NCI-H2171 treated with DMSO at 0.1 percent for 48 hours (cell line): ENCODE measurements around the gene WIPF1.
"Not testable (repeated sequence)": the region's sequence is repeated elsewhere in the genome, so short reads cannot be mapped to it uniquely, and the experiment has no call there.

Experiments used
- DNase-seq: peaks from one replicate; lab custom pipeline; 2025; lab: John Stamatoyannopoulos, UW

Gene WIPF1

GRCh38 chr2:174571669-174572323, 25.8 kb downstream of the WIPF1 start:
- DNase-seq, result no peak

GRCh38 chr2:174570318-174570958, 27.2 kb downstream of the WIPF1 start:
- DNase-seq, result no peak

DNA sequence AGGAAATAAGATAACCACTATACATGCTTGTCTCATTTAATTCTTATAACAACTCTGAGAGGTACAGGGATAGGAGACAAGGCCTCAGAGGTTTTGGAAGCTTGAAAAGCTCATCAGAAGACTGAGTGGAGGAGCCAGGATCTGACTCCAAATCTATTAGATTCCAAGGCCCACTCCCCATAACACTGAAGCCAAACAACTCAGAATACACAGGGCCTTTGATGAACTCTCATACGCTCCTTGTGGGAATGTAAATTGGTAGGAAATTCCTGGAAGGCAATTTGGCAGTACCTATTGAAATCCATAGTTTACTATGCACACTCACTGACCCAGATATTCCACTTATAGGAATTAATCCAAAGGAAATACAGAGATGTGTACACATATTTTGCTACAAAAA, 27.9 kb downstream of the WIPF1 start:
- DNase-seq, result no peak

DNA sequence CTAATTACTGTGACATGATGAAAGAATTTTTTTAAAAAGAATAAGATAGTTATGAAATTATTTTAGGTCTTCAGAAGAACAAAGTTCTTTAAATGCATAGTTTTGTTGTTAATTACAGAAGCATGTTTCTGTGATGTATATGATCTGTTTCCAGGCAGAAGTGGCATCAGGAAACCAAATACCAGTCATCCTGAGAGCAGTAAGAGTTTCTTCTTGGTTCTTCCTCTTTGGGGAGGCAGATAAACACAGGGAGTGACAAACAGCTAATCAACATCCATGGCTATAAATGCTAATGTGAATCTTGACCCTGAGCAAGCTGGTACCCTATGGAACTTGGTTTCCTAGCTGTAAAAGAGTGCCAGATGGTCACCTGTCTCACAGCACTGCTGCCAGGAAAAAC, 29.2 kb downstream of the WIPF1 start:
- peak; percentile 75 for DNase-seq

GRCh38 chr2:174566871-174567270, 30.7 kb downstream of the WIPF1 start:
- no peak for DNase-seq

GRCh38 chr2:174563530-174564282, 33.9 kb downstream of the WIPF1 start:
- DNase-seq, result peak; percentile 42

- DNase-seq, result no peak
Observed at GRCh38 chr2:174561972-174562370, 35.6 kb downstream of the WIPF1 start.

GRCh38 chr2:174561283-174561971, 36.2 kb downstream of the WIPF1 start:
- peak; percentile 29 for DNase-seq

- no peak for DNase-seq
Observed at GRCh38 chr2:174560737-174561136, 36.9 kb downstream of the WIPF1 start.

DNA sequence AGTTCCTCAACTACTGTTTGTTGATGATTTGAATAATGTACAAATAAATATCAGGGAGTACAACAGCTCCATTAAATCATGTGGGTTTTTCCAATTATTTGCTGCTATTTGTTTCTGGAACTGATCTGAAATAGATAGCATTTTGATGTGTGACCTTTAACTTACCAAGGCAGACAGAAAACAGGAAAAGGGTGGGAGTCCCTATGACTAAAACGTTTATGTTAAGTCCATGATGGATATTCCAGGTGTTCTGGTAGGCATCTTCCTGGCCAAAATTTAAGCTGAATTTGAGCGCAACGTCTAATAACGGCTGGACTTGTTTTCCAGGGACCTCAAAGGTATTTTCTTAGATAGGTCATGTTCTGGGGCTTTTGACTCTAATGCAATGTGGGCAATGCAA, 41.6 kb downstream of the WIPF1 start:
- no peak for DNase-seq

DNA sequence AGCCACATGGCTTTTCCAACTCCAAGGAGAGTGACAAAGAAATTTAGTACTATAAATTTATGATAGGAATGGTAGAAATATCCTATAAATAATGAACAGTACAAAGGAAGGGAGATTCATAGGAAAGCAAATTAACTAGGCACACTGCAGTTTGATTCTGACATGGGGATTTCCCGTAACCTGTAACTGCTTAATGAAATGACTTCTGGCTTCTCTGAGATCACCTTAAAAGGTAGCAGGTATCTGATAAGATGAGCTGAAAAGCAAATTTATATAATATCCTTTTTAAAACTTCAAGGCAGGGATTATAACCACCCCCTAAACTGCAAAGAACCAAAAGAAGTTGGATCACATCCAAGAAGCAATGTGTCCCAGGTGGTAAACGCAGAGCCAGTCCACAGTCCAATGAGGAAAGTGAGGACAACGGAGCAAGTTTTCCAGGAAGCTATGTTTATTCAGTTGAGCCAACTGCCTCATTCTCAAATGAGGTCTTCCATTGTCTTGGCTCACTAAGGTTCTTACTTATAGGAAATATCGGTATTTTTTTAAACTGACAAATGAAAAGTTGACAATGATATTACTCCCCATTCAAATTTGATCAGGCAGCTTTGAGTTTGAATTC, 43.0 kb downstream of the WIPF1 start:
- peak; percentile 17 for DNase-seq

- no peak for DNase-seq
Observed at GRCh38 chr2:174553811-174554493, 43.7 kb downstream of the WIPF1 start.

DNA sequence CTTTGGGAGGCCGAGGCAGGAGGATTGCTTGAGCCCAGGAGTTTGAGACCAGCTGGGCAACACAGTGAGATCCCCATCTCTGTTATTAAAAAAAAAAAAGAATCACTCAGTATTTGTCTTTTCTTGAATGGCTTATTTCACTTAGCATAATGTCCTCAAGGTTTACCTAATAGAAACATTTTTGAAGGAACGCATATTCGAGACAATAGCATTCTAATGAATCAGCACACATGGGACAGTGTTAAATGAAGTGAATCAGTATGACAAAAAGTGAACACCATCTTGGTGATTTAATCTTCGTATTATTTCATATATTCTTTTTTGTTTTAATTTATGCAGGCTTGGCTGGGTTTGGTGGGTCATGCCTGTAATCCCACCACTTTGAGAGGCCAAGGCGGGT, 44.7 kb downstream of the WIPF1 start:
- no peak for DNase-seq

- no peak for DNase-seq
Observed at GRCh38 chr2:174551697-174552096, 45.9 kb downstream of the WIPF1 start.

DNA sequence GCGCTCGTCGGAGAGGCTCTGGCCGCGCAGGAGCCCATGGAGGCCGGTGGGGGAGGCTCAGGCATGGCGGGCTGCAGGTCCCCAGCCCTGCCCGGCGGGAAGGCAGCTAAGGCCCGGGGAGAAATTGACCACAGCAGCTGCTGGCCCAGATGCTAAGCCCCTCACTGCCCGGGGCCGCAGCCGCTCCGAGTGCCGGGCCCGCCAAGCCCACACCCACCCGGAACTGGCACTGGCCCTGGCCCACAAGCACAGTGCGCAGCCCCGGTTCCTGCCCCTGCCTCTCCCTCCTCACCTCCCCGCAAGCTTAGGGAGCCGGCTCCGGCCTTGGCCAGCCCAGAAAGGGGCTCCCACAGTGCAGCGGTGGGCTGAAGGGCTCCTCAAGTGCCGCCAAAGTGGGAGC, 49.0 kb downstream of the WIPF1 start:
- not testable (repeated sequence) for DNase-seq

DNA sequence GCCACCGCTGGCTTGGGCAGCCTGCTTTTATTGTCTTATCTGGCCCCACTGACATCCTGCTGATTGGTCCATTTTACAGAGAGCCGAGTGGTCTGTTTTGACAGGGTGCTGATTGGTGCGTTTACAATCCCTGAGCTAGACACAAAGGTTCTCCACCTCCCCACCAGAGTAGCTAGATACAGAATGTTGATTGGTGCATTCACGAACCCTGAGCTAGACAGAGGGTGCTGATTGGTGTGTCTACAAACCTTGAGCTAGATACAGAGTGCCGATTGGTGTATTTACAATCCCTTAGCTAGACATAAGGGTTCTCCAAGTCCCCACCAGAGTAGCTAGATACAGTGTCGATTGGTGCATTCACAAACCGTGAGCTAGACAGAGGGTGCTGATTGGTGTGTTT, 49.6 kb downstream of the WIPF1 start:
- DNase-seq, result not testable (repeated sequence)

DNA sequence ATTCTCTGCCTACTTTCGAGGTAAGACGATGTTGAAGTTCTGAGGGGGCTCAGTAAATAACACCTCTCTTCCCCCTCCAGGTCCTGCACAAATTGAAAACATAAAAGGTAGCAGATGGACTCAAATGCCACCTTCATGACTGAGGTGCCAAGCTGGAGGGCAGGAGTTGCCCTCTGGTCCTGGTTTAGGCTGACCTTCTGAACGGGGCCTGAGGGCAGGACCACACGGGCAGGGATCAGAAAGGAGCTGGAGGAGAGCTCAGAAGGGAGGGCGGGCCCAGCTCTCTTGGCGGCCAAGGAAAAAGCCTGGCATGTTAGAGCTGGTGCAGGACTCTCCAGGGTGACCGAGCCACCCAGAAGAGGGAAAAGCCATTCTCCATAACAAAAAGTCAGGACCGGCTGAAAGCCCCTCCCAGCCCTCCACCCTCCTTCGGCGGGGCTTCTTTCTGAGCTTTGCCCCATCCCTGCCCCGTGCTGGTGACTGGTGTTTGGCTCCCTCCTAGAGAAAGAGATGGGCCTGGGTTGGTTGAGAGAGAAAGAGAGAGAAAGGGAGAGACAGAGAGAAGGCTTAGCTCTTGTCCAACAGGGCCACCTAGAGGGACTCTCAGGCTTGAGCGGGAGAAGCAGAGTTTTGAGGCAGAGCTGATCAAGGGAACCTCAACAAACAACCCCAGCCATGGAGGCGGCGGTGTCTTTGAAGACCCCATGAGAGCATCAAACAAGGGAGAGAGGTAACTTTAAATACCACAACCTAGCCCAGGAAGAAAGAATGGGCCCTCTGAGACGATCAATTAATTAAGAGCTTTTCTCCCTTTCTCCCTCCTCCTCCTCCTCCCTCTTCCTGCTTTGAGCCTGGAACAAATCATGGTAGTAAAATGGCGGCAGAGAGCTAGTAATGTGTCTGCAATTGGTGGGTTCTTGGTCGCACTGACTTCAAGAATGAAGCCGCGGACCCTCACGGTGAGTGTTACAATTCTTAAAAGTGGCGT, 50.8 kb downstream of the WIPF1 start:
- DNase-seq, result peak; percentile 39

DNA sequence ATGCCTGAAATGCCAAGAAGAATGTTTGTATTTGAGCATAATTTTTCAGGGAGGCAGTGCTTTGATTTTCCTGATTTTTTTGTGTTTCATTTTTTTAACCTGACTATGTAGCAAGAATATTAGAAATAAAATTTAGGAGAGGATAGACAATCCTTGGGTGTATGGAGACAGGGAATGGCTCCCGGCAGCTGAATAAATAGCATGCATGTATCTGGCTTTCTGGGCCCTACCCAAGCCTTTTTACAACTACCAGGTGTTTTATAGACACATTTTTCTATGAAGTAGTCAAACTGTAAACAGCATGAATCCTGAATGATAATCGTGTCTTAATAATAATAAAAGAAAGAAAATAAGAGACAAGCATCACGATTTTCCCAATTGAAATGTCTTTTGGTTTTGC, 52.4 kb downstream of the WIPF1 start:
- no peak for DNase-seq

GRCh38 chr2:174544802-174545201, 52.8 kb downstream of the WIPF1 start:
- no peak for DNase-seq

DNA sequence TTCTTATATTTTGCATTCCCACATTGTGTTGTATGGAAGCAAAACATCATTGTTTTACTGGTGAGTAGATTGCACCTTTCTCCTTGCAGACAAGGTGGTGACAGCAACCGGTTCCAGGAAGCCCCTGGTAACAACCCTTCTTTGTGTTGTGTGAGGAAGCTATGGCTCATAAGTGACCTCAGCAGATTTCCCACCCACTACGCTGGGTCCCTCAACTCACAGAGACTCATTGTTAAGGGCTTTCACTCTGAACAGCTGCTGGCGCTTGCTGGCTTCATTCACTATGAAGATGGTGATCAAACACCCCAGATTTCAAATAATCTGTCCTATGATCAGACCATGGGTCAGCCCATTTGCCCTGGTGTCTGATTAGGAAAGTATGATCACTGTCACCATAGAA, 53.4 kb downstream of the WIPF1 start:
- no peak for DNase-seq
